Heart left ventricle (tissue), 13 donors: ENCODE results near the gene LTF.

ENCODE experiments used
- CTCF ChIP-seq, 12 donors: fragments of 200-600 bp; sonication (generic) in 4 of 12; IDR thresholded peaks; one replicate each; pipeline versions ENCODE4 v1.5.0 to v1.8.0; 2018 to 2022; ENCODE audit warnings: antibody characterized with exemption in 12 of 12, mild to moderate bottlenecking in 5 of 12
- POLR2A ChIP-seq, 2 donors: fragments of 450-650 bp; IDR thresholded peaks; one replicate each; pipeline ENCODE4 v1.6.1; 2017; ENCODE audit warnings: antibody characterized with exemption in 2 of 2, mild to moderate bottlenecking in 2 of 2, moderate library complexity in 2 of 2
- donor health status: ischemic (EF 13 %, LVEDD 7.1; RV severe dilation, severe dysfunction).
- donor health status: DM: no; HTN: yes; CAD: no.
- donor health status: DM: no; HTN: no; CAD: no.
- donor health status: ischemic (EF 25% LVEDD 6.9; RV normal size, moderate dysfunction).
- donor health status: ischemic (EF 25% LVEDD 5.7; RV mildly dilated, moderate dysfunction).
- donor health status: ischemic (EF 35%, LVEDD 5.7; RV mildly dilated, moderate dysfunction).
- donor health status: nonischemic (EF 11% LVEDD 7.7; RV severe dilation, severe dysfunction).
- donor health status: DM: yes; HTN: yes; CAD: no.
- donor health status: PGD.
- donor health status: ischemic (EF 29% LVEDD 5.4; RV normal size, mild dysfunction).
- donor health status: nonischemic (EF 23%, LVEDD 6.1; RV moderate dilation, normal function).

- TF ChIP-seq CTCF (IDR thresholded peaks at IDR 0.05) (no peak), POLR2A (IDR thresholded peaks at IDR 0.05) (no peak)
Observed at GRCh38 chr3:46512191-46512749, 47.6 kb upstream of the LTF start.
